ENCODE data around the gene KBTBD13.

GRCh38 chr15:65032801-65033537, 43.6 kb upstream of the KBTBD13 start:
- TF ChIP-seq CTCF (IDR thresholded peaks at IDR 0.05) (peak; percentile 45 to 69 (median 64)), POLR2A (IDR thresholded peaks at IDR 0.05) (no peak)
